ENCODE measurements around the gene DCAF4. TPM values are rescaled to one million over a fixed set of nuclear protein-coding genes. Genes with fewer than 3 reads are reported as not detected.

DCAF4 gene
- total RNA-seq, 1 experiment from 2014 or later = 23.4 TPM

GRCh38 chr14:72966038-72966437 is 39.8 kb downstream of the DCAF4 start:
- no peaks in the 10 kb centered on the region for H3K27me3 ChIP-seq (replicated peaks; ENCODE audit: insufficient read depth, low read depth, low read length, poor library complexity)
- no peak overlapping the region for H3K27ac ChIP-seq (ENCODE audit: low read depth, low read length, poor library complexity, severe bottlenecking)
- H3K4me1 ChIP-seq (ENCODE audit: insufficient read depth, low read length, poor library complexity, severe bottlenecking) = no peaks in the 10 kb centered on the region
- TF ChIP-seq EZH2 (IDR thresholded peaks at IDR 0.05; ENCODE audit: borderline replicate concordance, low read depth, low read length, poor library complexity, severe bottlenecking) (no peak), CTCF (conservative IDR thresholded peaks at IDR 0.05; ENCODE audit: low read depth, low read length) (no peak)
- intact Hi-C loops (cut with micrococcal nuclease; ENCODE audit: unreplicated experiment) = no loop called here
- DNase-seq (ENCODE audit: low spot score) = no peak
- no TSS peak for BruUV-seq (replicated peaks)
- ChIA-PET CTCF (no interaction called here), POLR2A (ENCODE audit: low non-redundant PET) (no interaction called here)
- H3K4me3 ChIP-seq (ENCODE audit: low read depth, low read length, poor library complexity, severe bottlenecking) = no peak overlapping the region
- no peaks in the 10 kb centered on the region for H3K9me3 ChIP-seq (ENCODE audit: low read depth, low read length, poor library complexity, severe bottlenecking)
- H3K36me3 ChIP-seq (ENCODE audit: insufficient read depth, low read length, poor library complexity, severe bottlenecking) = no peaks in the 10 kb centered on the region

GRCh38 chr14:72968316-72968715 is 42.1 kb downstream of the DCAF4 start:
- ChIA-PET POLR2A (ENCODE audit: low non-redundant PET) (no interaction called here), CTCF (no interaction called here)
- Histone ChIP-seq H3K4me3 (ENCODE audit: low read depth, low read length, poor library complexity, severe bottlenecking) (no peak overlapping the region), H3K36me3 (ENCODE audit: insufficient read depth, low read length, poor library complexity, severe bottlenecking) (no peaks in the 10 kb centered on the region), H3K9me3 (ENCODE audit: low read depth, low read length, poor library complexity, severe bottlenecking) (no peaks in the 10 kb centered on the region), H3K27ac (ENCODE audit: low read depth, low read length, poor library complexity, severe bottlenecking) (no peak overlapping the region), H3K4me1 (ENCODE audit: insufficient read depth, low read length, poor library complexity, severe bottlenecking) (no peaks in the 10 kb centered on the region), H3K27me3 (replicated peaks; ENCODE audit: insufficient read depth, low read depth, low read length, poor library complexity) (no peaks in the 10 kb centered on the region)
- no peak for DNase-seq (ENCODE audit: low spot score)
- intact Hi-C loops (cut with micrococcal nuclease; ENCODE audit: unreplicated experiment) = no loop called here
- BruUV-seq (replicated peaks) = no TSS peak
- TF ChIP-seq CTCF (conservative IDR thresholded peaks at IDR 0.05; ENCODE audit: low read depth, low read length) (no peak), EZH2 (IDR thresholded peaks at IDR 0.05; ENCODE audit: borderline replicate concordance, low read depth, low read length, poor library complexity, severe bottlenecking) (no peak)

- H3K36me3 ChIP-seq (ENCODE audit: insufficient read depth, low read length, poor library complexity, severe bottlenecking) = no peaks in the 10 kb centered on the region
These were observed 43.9 kb downstream of the DCAF4 start for GRCh38 chr14:72970058-72970630.

More at GRCh38 chr14:72970058-72970630, 43.9 kb downstream of the DCAF4 start:
- no peak for DNase-seq (ENCODE audit: low spot score)
- TF ChIP-seq CTCF (conservative IDR thresholded peaks at IDR 0.05; ENCODE audit: low read depth, low read length) (no peak), EZH2 (IDR thresholded peaks at IDR 0.05; ENCODE audit: borderline replicate concordance, low read depth, low read length, poor library complexity, severe bottlenecking) (no peak)
- no peaks in the 10 kb centered on the region for H3K4me1 ChIP-seq (ENCODE audit: insufficient read depth, low read length, poor library complexity, severe bottlenecking)
- H3K4me3 ChIP-seq (ENCODE audit: low read depth, low read length, poor library complexity, severe bottlenecking) = no peak overlapping the region
- intact Hi-C loops (cut with micrococcal nuclease; ENCODE audit: unreplicated experiment) = no loop called here
- H3K27me3 ChIP-seq (replicated peaks; ENCODE audit: insufficient read depth, low read depth, low read length, poor library complexity) = no peaks in the 10 kb centered on the region
- ChIA-PET POLR2A (ENCODE audit: low non-redundant PET) (no interaction called here), CTCF (no interaction called here)
- H3K9me3 ChIP-seq (ENCODE audit: low read depth, low read length, poor library complexity, severe bottlenecking) = no peaks in the 10 kb centered on the region
- BruUV-seq (replicated peaks) = no TSS peak
- H3K27ac ChIP-seq (ENCODE audit: low read depth, low read length, poor library complexity, severe bottlenecking) = no peak overlapping the region
